ENCODE measurements around the gene ZNHIT2. TPM values are rescaled to one million over a fixed set of nuclear protein-coding genes. Genes with fewer than 3 reads are reported as not detected.
A peak's percentile ranks its signal among the peaks of the same experiment; 100 is the strongest.

Gene ZNHIT2
- total and polyA plus RNA-seq, 2 of the 13 experiments (the other 11 are each of a cell fraction or from before 2014, with no cell fraction given): 1.1 to 6.5 TPM

DNA sequence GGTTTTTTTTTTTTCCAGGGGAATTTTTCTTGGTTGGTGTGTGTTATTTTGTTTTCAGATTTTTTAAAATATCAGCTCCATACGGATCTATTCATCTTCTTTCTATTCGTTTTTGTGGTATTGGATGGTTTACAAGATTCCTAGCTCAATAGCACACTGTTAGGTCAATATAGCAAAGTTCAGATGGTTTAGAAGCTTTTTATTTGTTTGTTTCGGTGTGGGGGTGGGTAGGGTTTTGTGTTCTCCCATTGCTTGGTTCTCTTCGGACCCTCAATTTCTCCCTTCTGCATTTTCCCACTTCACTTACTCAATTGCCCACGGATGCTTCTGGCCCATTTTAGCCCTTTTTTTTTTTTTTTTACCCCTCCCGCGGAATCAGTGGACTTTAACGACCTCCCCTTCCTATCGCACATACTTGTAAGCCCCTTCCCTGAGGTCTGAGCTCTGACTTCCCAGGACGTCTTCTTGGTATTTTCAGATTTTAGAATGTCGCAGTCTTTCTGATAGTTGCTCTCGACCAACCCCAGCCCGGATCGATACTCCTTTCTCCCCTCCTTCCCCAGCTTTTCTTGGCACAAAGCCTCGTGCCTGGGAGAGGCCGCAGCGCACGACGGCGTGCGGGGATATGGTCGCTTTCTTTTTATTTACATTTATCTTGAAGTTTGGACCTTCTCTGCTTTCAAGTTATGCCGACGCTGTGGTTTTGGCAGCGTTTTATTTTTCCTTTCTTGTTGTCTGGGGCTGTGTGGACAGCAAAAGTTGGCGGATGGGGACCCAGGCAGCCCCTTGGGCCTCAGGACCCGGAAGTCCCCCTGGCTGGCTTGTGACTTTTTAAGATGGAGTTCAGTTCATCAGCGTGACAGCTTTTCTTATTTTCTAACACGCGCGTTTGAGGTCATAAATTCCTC, 48.2 kb upstream of the ZNHIT2 start (continued):
- TF ChIP-seq, protein P1, sequence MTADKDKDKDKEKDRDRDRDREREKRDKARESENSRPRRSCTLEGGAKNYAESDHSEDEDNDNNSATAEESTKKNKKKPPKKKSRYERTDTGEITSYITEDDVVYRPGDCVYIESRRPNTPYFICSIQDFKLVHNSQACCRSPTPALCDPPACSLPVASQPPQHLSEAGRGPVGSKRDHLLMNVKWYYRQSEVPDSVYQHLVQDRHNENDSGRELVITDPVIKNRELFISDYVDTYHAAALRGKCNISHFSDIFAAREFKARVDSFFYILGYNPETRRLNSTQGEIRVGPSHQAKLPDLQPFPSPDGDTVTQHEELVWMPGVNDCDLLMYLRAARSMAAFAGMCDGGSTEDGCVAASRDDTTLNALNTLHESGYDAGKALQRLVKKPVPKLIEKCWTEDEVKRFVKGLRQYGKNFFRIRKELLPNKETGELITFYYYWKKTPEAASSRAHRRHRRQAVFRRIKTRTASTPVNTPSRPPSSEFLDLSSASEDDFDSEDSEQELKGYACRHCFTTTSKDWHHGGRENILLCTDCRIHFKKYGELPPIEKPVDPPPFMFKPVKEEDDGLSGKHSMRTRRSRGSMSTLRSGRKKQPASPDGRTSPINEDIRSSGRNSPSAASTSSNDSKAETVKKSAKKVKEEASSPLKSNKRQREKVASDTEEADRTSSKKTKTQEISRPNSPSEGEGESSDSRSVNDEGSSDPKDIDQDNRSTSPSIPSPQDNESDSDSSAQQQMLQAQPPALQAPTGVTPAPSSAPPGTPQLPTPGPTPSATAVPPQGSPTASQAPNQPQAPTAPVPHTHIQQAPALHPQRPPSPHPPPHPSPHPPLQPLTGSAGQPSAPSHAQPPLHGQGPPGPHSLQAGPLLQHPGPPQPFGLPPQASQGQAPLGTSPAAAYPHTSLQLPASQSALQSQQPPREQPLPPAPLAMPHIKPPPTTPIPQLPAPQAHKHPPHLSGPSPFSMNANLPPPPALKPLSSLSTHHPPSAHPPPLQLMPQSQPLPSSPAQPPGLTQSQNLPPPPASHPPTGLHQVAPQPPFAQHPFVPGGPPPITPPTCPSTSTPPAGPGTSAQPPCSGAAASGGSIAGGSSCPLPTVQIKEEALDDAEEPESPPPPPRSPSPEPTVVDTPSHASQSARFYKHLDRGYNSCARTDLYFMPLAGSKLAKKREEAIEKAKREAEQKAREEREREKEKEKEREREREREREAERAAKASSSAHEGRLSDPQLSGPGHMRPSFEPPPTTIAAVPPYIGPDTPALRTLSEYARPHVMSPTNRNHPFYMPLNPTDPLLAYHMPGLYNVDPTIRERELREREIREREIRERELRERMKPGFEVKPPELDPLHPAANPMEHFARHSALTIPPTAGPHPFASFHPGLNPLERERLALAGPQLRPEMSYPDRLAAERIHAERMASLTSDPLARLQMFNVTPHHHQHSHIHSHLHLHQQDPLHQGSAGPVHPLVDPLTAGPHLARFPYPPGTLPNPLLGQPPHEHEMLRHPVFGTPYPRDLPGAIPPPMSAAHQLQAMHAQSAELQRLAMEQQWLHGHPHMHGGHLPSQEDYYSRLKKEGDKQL (CRISPR knock-in tag; IDR thresholded peaks at IDR 0.05; ENCODE audit: low read depth): no peak; the same call in 1 of the 2 replicates
- TF ChIP-seq TCF7L2 (IDR thresholded peaks at IDR 0.05; ENCODE audit: low read depth, low read length) (no peak), PITX1 (CRISPR knock-in tag; IDR thresholded peaks at IDR 0.05) (peak; percentile 84), FLYWCH1 (CRISPR knock-in tag; IDR thresholded peaks at IDR 0.05) (no peak), ZNF746 (CRISPR knock-in tag; IDR thresholded peaks at IDR 0.05) (0 out of 2 replicates have a peak, but pooled peaks have one; percentile 71), ZNF326 (CRISPR knock-in tag; IDR thresholded peaks at IDR 0.05; ENCODE audit: borderline replicate concordance) (no peak), FOSL1 (CRISPR knock-in tag; IDR thresholded peaks at IDR 0.05; ENCODE audit: borderline replicate concordance) (no peak), EP300 (IDR thresholded peaks at IDR 0.05; ENCODE audit: low read depth in 2 of 2, low read length in 2 of 2) (peak in 1 of 2 experiments; percentile 79; a peak in 2 of 4 replicates), EP300 (CRISPR knock-in tag; IDR thresholded peaks at IDR 0.05; ENCODE audit: borderline replicate concordance) (0 out of 2 replicates have a peak, but pooled peaks have one; percentile 34), ZNF782 (CRISPR knock-in tag; IDR thresholded peaks at IDR 0.05; ENCODE audit: borderline replicate concordance) (no peak), HNRNPL (IDR thresholded peaks at IDR 0.05; ENCODE audit: low read depth, low read length) (no peak), ZNF547 (CRISPR knock-in tag; IDR thresholded peaks at IDR 0.05) (peak; percentile 66; the same call in 1 of the 2 replicates), TIGD3 (CRISPR knock-in tag; IDR thresholded peaks at IDR 0.05; ENCODE audit: borderline replicate concordance) (no peak), RFXANK (CRISPR knock-in tag; IDR thresholded peaks at IDR 0.05) (no peak), MTF2 (CRISPR knock-in tag; IDR thresholded peaks at IDR 0.05; ENCODE audit: borderline replicate concordance) (no peak), TOE1 (CRISPR knock-in tag; IDR thresholded peaks at IDR 0.05) (no peak), ZSCAN30 (CRISPR knock-in tag; IDR thresholded peaks at IDR 0.05) (no peak)
- TF ChIP-seq, protein P2, sequence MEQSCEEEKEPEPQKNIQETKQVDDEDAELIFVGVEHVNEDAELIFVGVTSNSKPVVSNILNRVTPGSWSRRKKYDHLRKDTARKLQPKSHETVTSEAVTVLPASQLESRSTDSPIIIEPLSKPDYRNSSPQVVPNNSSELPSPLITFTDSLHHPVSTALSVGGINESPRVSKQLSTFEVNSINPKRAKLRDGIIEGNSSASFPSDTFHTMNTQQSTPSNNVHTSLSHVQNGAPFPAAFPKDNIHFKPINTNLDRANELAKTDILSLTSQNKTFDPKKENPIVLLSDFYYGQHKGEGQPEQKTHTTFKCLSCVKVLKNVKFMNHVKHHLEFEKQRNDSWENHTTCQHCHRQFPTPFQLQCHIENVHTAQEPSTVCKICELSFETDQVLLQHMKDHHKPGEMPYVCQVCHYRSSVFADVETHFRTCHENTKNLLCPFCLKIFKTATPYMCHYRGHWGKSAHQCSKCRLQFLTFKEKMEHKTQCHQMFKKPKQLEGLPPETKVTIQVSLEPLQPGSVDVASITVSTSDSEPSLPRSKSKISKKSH (CRISPR knock-in tag; IDR thresholded peaks at IDR 0.05; ENCODE audit: borderline replicate concordance): no peak
- TF ChIP-seq, protein P3, sequence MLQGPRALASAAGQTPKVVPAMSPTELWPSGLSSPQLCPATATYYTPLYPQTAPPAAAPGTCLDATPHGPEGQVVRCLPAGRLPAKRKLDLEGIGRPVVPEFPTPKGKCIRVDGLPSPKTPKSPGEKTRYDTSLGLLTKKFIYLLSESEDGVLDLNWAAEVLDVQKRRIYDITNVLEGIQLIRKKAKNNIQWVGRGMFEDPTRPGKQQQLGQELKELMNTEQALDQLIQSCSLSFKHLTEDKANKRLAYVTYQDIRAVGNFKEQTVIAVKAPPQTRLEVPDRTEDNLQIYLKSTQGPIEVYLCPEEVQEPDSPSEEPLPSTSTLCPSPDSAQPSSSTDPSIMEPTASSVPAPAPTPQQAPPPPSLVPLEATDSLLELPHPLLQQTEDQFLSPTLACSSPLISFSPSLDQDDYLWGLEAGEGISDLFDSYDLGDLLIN (CRISPR knock-in tag; IDR thresholded peaks at IDR 0.05; ENCODE audit: borderline replicate concordance): no peak
